Suprapubic skin (tissue), 4 donors: Measurements from ENCODE around the gene BOD1L2. TPM values are rescaled to one million over a fixed set of nuclear protein-coding genes. Genes with fewer than 3 reads are reported as not detected.

ENCODE experiments used
- DNase-seq, 2 donors: peaks; one replicate each; pipeline ENCODE4 v3.0.0-alpha.2; 2019; ENCODE audit warnings: low spot score in 2 of 2
- H3K27ac ChIP-seq: fragments of 200-600 bp; sonication (generic); one replicate; pipeline ENCODE4 v1.5.1; 2019
- H3K27me3 ChIP-seq: fragments of 200-600 bp; sonication (generic); one replicate; pipeline ENCODE4 v1.5.1; 2019
- H3K36me3 ChIP-seq: fragments of 200-600 bp; sonication (generic); one replicate; pipeline ENCODE4 v1.5.1; 2019
- H3K4me1 ChIP-seq: fragments of 200-600 bp; sonication (generic); one replicate; pipeline ENCODE4 v1.5.1; 2019
- H3K4me3 ChIP-seq: fragments of 200-600 bp; sonication (generic); one replicate; pipeline ENCODE4 v1.5.1; 2019; ENCODE audit warnings: mild to moderate bottlenecking
- H3K9me3 ChIP-seq: fragments of 200-600 bp; sonication (generic); one replicate; pipeline ENCODE4 v1.5.1; 2019
- EP300 ChIP-seq: sonication (generic); formaldehyde crosslinking; IDR thresholded peaks from one replicate; pipeline ENCODE4 v1.6.1; 2017; ENCODE audit warnings: antibody characterized with exemption
- POLR2A ChIP-seq, 2 donors: fragments of 450-650 bp; IDR thresholded peaks; one replicate each; pipeline ENCODE4 v1.6.1; 2017; ENCODE audit warnings: antibody characterized with exemption in 2 of 2, mild to moderate bottlenecking in 2 of 2, moderate library complexity in 2 of 2
- POLR2AphosphoS5 ChIP-seq, 3 donors: sonication (generic); formaldehyde crosslinking; IDR thresholded peaks; one replicate each; pipeline ENCODE4 v1.6.1; 2017; ENCODE audit warnings: antibody characterized with exemption in 3 of 3
- WGBS: methylation state at CpG from one replicate; pipeline ENCODE4 v1.1.5; 2018; 5-methylcytosine and 5-hydroxymethylcytosine counted together
- total RNA-seq, 4 donors: library from RNA; depleted of rRNA; stranded (reverse); fragments of >200 nt; gene quantifications; one replicate each; pipeline ENCODE4 v1.1.0, GENCODE V29; 2016
- TF ChIP-seq, protein P1 (sequence below), 2 donors: fragments of 200-600 bp in 1 of 2; fragments of 450-650 bp in 1 of 2; sonication (generic) in 1 of 2; IDR thresholded peaks; one replicate each; pipeline ENCODE4 v1.5.1; 2016 to 2019; ENCODE audit warnings: antibody characterized with exemption in 2 of 2, mild to moderate bottlenecking in 1 of 2, moderate library complexity in 1 of 2

The BOD1L2 gene
- total RNA-seq, 4 donors from 2014 or later, result not detected

- Histone ChIP-seq H3K27me3 (no peaks in the 10 kb centered on the region), H3K27ac (no peak overlapping the region), H3K9me3 (no peaks in the 10 kb centered on the region), H3K4me1 (no peaks in the 10 kb centered on the region), H3K36me3 (no peaks in the 10 kb centered on the region), H3K4me3 (no peak overlapping the region)
- TF ChIP-seq EP300 (no peak), POLR2A (IDR thresholded peaks at IDR 0.05) (no peak), POLR2AphosphoS5 (IDR thresholded peaks at IDR 0.05) (no peak)
- TF ChIP-seq, protein P1, sequence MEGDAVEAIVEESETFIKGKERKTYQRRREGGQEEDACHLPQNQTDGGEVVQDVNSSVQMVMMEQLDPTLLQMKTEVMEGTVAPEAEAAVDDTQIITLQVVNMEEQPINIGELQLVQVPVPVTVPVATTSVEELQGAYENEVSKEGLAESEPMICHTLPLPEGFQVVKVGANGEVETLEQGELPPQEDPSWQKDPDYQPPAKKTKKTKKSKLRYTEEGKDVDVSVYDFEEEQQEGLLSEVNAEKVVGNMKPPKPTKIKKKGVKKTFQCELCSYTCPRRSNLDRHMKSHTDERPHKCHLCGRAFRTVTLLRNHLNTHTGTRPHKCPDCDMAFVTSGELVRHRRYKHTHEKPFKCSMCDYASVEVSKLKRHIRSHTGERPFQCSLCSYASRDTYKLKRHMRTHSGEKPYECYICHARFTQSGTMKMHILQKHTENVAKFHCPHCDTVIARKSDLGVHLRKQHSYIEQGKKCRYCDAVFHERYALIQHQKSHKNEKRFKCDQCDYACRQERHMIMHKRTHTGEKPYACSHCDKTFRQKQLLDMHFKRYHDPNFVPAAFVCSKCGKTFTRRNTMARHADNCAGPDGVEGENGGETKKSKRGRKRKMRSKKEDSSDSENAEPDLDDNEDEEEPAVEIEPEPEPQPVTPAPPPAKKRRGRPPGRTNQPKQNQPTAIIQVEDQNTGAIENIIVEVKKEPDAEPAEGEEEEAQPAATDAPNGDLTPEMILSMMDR (IDR thresholded peaks at IDR 0.05), result no peak
- no peak for DNase-seq
These were observed 4.6 kb upstream of the BOD1L2 start for GRCh38 chr18:57142324-57142723.

DNA sequence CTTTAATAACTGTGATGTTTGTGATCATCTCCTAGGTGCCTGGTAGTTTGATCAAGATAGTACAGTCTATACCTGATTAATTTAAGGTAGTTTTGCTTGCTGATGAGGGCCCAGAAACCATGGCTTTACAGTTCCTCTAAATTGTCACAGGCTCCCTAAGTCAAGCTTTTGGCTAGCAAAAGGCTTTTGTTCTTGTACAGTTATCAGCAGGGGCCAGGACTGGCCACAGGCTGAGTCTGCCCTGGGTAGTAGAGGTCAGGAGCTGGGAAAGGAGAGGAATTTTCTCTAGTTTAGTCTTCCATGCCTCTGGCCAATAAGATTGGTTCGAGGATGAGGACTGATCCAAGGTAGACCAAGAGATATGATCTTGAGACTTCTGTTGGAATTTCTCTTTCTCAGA, 3.6 kb upstream of the BOD1L2 start:
- 86% methylated on average over 1 of the region's 1 CpG for WGBS
- Histone ChIP-seq H3K9me3 (no peaks in the 10 kb centered on the region), H3K27me3 (no peaks in the 10 kb centered on the region), H3K4me1 (no peaks in the 10 kb centered on the region), H3K4me3 (no peak overlapping the region), H3K36me3 (no peaks in the 10 kb centered on the region), H3K27ac (no peak overlapping the region)
- DNase-seq, result no peak
- TF ChIP-seq POLR2AphosphoS5 (IDR thresholded peaks at IDR 0.05) (no peak), POLR2A (IDR thresholded peaks at IDR 0.05) (no peak), EP300 (no peak)
- TF ChIP-seq, protein P1 (IDR thresholded peaks at IDR 0.05), result no peak

DNA sequence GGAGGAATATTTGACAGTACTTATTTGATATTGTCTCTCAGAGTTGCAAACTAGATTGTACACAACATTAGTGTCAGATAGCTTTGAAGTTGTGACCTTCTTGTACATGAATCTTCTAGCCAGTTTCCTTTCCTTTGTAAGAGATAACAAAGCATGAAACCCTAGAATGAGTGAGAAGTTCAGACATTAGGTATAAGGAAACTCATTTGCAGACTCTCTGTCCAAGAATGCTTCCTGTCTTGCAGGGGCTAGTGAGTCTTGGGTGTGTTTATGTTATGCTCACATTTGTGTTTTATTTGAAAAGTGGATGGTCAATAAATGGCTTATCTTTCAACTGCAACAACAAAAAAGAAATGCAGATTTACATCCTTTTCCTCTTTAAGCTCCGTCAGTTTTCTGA, 1.4 kb downstream of the BOD1L2 start:
- H3K4me1 ChIP-seq, result peaks cover 8% of the 10 kb centered on the region
- TF ChIP-seq, protein P1 (IDR thresholded peaks at IDR 0.05), result no peak
- TF ChIP-seq EP300, result no peak
- no peak for TF ChIP-seq POLR2AphosphoS5 (IDR thresholded peaks at IDR 0.05)
- TF ChIP-seq POLR2A (IDR thresholded peaks at IDR 0.05), result no peak
- no peak for DNase-seq
- no peaks in the 10 kb centered on the region for H3K36me3 ChIP-seq
- 61% methylated on average over 1 of the region's 1 CpG for WGBS
- no peaks in the 10 kb centered on the region for H3K9me3 ChIP-seq
- no peak overlapping the region for H3K4me3 ChIP-seq
- H3K27ac ChIP-seq, result no peak overlapping the region
- peaks cover 3% of the 10 kb centered on the region for H3K27me3 ChIP-seq

DNA sequence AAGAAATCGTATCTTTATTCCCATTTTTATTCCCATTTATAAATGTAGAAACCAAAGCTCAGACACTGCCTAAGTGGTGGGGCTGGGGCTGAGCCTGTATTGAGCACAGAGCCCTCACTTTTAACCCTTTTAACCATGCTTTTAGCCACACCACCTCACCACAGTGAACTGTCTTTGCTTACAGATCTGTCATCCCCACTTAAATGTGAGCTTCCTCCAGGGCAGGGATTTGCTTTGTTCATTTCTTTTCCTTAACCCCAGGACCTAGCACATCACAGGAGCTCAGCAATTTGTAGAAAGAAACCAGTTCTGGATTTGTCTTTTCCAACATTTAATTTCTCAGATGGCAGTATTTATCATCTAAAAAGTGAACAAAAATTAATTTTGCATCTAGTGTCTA, 2.2 kb downstream of the BOD1L2 start:
- TF ChIP-seq, protein P1 (IDR thresholded peaks at IDR 0.05), result no peak
- TF ChIP-seq POLR2AphosphoS5 (IDR thresholded peaks at IDR 0.05), result no peak
- TF ChIP-seq EP300, result no peak
- no peak for TF ChIP-seq POLR2A (IDR thresholded peaks at IDR 0.05)
- 84% methylated on average over 1 of the region's 1 CpG for WGBS
- peaks cover 3% of the 10 kb centered on the region for H3K27me3 ChIP-seq
- peaks cover 8% of the 10 kb centered on the region for H3K4me1 ChIP-seq
- no peaks in the 10 kb centered on the region for H3K36me3 ChIP-seq
- H3K4me3 ChIP-seq, result no peak overlapping the region
- no peak overlapping the region for H3K27ac ChIP-seq
- H3K9me3 ChIP-seq, result no peaks in the 10 kb centered on the region
- no peak for DNase-seq

DNA sequence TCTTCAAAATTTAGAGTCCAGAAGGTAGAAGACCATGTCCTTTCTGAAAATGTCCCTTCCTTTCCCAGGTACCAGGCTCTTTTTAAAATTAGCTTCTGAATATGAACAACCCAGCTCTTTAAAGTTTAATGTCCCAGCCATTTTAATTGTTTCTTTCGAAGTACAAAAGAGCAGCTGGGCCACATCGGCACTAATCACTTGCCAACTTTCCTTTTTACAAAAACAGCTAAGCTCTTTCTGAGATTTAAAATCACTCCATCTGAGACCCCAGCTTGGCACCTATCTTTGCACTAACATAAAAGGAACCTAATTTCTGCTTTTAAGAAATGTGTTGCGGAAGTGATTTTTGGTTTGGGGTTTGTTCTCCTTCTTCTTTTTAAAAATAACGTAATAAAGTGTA, 2.6 kb downstream of the BOD1L2 start:
- no peak for DNase-seq
- WGBS, result 58% methylated on average over 4 of the region's 4 CpGs
- H3K27me3 ChIP-seq, result peaks cover 3% of the 10 kb centered on the region
- no peak overlapping the region for H3K4me3 ChIP-seq
- peaks cover 8% of the 10 kb centered on the region for H3K4me1 ChIP-seq
- no peak overlapping the region for H3K27ac ChIP-seq
- no peaks in the 10 kb centered on the region for H3K9me3 ChIP-seq
- TF ChIP-seq, protein P1 (IDR thresholded peaks at IDR 0.05), result no peak
- TF ChIP-seq POLR2A (IDR thresholded peaks at IDR 0.05) (no peak), EP300 (no peak), POLR2AphosphoS5 (IDR thresholded peaks at IDR 0.05) (no peak)
- no peaks in the 10 kb centered on the region for H3K36me3 ChIP-seq
